DND-41 (cell line): ENCODE data around the gene HRG.

Experiments
- EZH2 ChIP-seq: IDR thresholded peaks from 3 replicates; pipeline ENCODE4 v1.6.1; 2012; ENCODE audit warnings: borderline replicate concordance, low read depth, mild to moderate bottlenecking, moderate library complexity, low read length, inconsistent platforms; ENCODE audit not compliant: severe bottlenecking
- TF ChIP-seq, protein P1 (sequence below): IDR thresholded peaks from 2 replicates; pipeline ENCODE4 v1.5.1; 2012; ENCODE audit warnings: borderline replicate concordance, low read length, moderate library complexity, mild to moderate bottlenecking; ENCODE audit not compliant: poor library complexity, severe bottlenecking; ENCODE audit errors: extremely low read depth

DNA sequence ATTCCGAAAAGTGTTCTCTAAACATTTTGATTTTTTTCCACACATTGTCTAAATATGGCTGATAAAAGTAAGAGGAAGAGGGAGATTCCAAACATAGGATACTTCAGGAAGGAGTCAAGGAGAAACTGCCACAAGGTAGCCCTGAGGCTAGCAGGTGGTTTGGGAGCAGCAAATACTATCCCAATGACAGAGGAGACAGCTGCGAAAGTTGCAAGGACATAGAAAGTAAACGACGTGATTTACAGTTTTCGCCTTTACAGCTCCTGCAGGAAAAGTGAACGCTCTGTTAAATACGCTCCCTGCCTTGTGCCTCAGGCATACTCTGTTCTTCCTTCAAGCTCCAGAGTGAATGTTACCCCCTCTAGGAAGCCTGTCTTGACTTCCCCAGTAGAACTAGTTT is 29.3 kb upstream of the HRG start:
- TF ChIP-seq, protein P1, sequence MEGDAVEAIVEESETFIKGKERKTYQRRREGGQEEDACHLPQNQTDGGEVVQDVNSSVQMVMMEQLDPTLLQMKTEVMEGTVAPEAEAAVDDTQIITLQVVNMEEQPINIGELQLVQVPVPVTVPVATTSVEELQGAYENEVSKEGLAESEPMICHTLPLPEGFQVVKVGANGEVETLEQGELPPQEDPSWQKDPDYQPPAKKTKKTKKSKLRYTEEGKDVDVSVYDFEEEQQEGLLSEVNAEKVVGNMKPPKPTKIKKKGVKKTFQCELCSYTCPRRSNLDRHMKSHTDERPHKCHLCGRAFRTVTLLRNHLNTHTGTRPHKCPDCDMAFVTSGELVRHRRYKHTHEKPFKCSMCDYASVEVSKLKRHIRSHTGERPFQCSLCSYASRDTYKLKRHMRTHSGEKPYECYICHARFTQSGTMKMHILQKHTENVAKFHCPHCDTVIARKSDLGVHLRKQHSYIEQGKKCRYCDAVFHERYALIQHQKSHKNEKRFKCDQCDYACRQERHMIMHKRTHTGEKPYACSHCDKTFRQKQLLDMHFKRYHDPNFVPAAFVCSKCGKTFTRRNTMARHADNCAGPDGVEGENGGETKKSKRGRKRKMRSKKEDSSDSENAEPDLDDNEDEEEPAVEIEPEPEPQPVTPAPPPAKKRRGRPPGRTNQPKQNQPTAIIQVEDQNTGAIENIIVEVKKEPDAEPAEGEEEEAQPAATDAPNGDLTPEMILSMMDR: no peak
- TF ChIP-seq EZH2: no peak
